Panc1 (cell line): ENCODE results near the gene OR52E6. TPM values are rescaled to one million over a fixed set of nuclear protein-coding genes. Genes with fewer than 3 reads are reported as not detected.

Source experiments
- ATAC-seq: fragments of 200-7000 bp; cut with Tn5 transposase; 2 replicates; pipeline ENCODE4 v1.9.1; 2020; ENCODE audit warnings: mild to moderate bottlenecking, moderate library complexity
- BruUV-seq: library from RNA; stranded (reverse); fragments of 400-500 nt; replicated peaks from 2 replicates; lab custom pipeline; 2021; lab: Mats Ljungman, UMichigan
- CTCF ChIA-PET: fragments of 300-600 bp; sonication (Branson Sonifier 250); formaldehyde crosslinking; loops from one replicate; lab custom pipeline; 2022; ENCODE audit warnings: antibody characterized with exemption; lab: Charles Lee
- POLR2A ChIA-PET: fragments of 300-600 bp; sonication (Branson Sonifier 250); formaldehyde crosslinking; loops from one replicate; lab custom pipeline; 2022; ENCODE audit warnings: antibody characterized with exemption; lab: Charles Lee
- DNase-seq: peaks from one replicate; pipeline ENCODE4 v3.0.0-alpha.2; 2010; ENCODE audit warnings: low read depth, low spot score
- H3K27ac ChIP-seq: 2 replicates; pipeline ENCODE4 v1.5.1; 2011; ENCODE audit warnings: mild to moderate bottlenecking, low read length, inconsistent platforms
- H3K27me3 ChIP-seq: fragments of 200-500 bp; sonication (Bioruptor generic); 2 replicates; pipeline ENCODE4 v1.6.0; 2014; ENCODE audit warnings: low read length, inconsistent platforms; ENCODE audit not compliant: control insufficient read depth, insufficient read depth
- H3K36me3 ChIP-seq: fragments of 200-500 bp; sonication (Bioruptor generic); 2 replicates; pipeline ENCODE4 v1.5.1; 2014; ENCODE audit warnings: inconsistent platforms, mild to moderate bottlenecking, low read length, moderate library complexity; ENCODE audit not compliant: control insufficient read depth, insufficient read depth
- H3K4me1 ChIP-seq: 2 replicates; pipeline ENCODE4 v1.5.1; 2011; ENCODE audit warnings: inconsistent platforms, mild to moderate bottlenecking, low read length, moderate library complexity; ENCODE audit not compliant: control insufficient read depth, insufficient read depth
- H3K4me3 ChIP-seq, 2 experiments: 2 replicates each; pipeline ENCODE4 v1.5.1; 2011 to 2012; ENCODE audit warnings: low read depth in 2 of 2, low read length in 2 of 2, mild to moderate bottlenecking in 2 of 2, inconsistent platforms in 1 of 2, moderate library complexity in 1 of 2
- H3K9me3 ChIP-seq: fragments of 200-500 bp; sonication (Bioruptor generic); 2 replicates; pipeline ENCODE4 v1.5.1; 2014; ENCODE audit warnings: low read depth, mild to moderate bottlenecking, inconsistent platforms, low read length, moderate library complexity; ENCODE audit not compliant: control insufficient read depth, insufficient read depth
- CTCF ChIP-seq: fragments of 450-650 bp; IDR thresholded peaks from 2 replicates; pipeline ENCODE4 v1.5.1; 2017; ENCODE audit warnings: mild to moderate bottlenecking
- POLR2AphosphoS5 ChIP-seq: IDR thresholded peaks from 2 replicates; pipeline ENCODE4 v1.6.1; 2012; ENCODE audit warnings: mild to moderate bottlenecking, low read depth, low read length, moderate library complexity
- SIN3A ChIP-seq: IDR thresholded peaks from 2 replicates; pipeline ENCODE4 v1.6.1; 2012; ENCODE audit warnings: low read depth, mild to moderate bottlenecking, low read length, moderate library complexity, borderline replicate concordance; ENCODE audit not compliant: insufficient read depth
- TCF7L2 ChIP-seq: IDR thresholded peaks from 2 replicates; pipeline ENCODE4 v1.6.1; 2011; ENCODE audit warnings: mild to moderate bottlenecking, low read depth, low read length, inconsistent platforms
- in situ Hi-C: cut with HindIII; loops from 2 replicates; pipeline ENCODE4 v1.10.0; 2016; ENCODE audit warnings: low sequenced_read_pairs, low pct_unique_long_range_greater_than_20kb
- intact Hi-C: fragments of 100-400 bp; cut with micrococcal nuclease; formaldehyde crosslinking; loops from one replicate; pipeline ENCODE4 v1.10.0; 2022; ENCODE audit not compliant: unreplicated experiment
- total RNA-seq: library from RNA; stranded (reverse); gene quantifications from one replicate; pipeline ENCODE4 v1.2.1, GENCODE V29; 2021; ENCODE audit not compliant: unreplicated experiment
- TF ChIP-seq, protein P1 (sequence below), 2 experiments: IDR thresholded peaks; 2 replicates each; pipeline ENCODE4 v1.6.1; 2011 to 2012; ENCODE audit warnings: low read depth in 2 of 2, control low read depth in 1 of 2, low read length in 1 of 2, mild to moderate bottlenecking in 1 of 2, moderate library complexity in 1 of 2; ENCODE audit not compliant: insufficient read depth in 1 of 2

The OR52E6 gene
- total RNA-seq, 1 experiment from 2014 or later, result not detected

DNA sequence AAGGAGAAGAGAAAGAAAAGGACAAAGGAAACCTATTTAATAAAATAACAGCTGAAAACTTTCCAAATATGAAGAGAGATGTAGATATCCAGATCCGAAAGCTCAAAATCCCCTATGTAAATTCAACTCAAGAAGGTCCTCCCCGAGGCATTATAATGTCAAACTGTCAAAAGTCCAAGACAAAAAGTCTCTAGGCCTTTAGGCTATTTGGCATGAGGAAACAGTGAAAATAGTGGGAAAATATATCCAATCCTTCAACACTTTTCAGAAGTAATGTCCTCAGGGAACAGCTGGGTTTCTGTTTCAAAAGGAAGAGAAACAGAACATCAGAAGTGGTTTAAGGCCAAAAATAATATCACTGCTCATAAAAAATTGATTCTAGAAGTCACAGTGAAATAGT, 36.9 kb upstream of the OR52E6 start:
- ATAC-seq (no peak), DNase-seq (no peak)
- H3K36me3 ChIP-seq, result no peaks in the 10 kb centered on the region
- ChIA-PET CTCF (interaction anchor here (1.1 kb wide), 1 partner anchor 12 kb away, joined by 4 read pairs; no protein-coding TSS in a partner anchor), POLR2A (no interaction called here)
- H3K27me3 ChIP-seq, result peaks cover 2% of the 10 kb centered on the region
- H3K4me3 ChIP-seq, result no peak overlapping the region
- in situ Hi-C loops, result no loop called here
- no peak for TF ChIP-seq TCF7L2
- TF ChIP-seq CTCF, result no peak
- TF ChIP-seq, protein P1, sequence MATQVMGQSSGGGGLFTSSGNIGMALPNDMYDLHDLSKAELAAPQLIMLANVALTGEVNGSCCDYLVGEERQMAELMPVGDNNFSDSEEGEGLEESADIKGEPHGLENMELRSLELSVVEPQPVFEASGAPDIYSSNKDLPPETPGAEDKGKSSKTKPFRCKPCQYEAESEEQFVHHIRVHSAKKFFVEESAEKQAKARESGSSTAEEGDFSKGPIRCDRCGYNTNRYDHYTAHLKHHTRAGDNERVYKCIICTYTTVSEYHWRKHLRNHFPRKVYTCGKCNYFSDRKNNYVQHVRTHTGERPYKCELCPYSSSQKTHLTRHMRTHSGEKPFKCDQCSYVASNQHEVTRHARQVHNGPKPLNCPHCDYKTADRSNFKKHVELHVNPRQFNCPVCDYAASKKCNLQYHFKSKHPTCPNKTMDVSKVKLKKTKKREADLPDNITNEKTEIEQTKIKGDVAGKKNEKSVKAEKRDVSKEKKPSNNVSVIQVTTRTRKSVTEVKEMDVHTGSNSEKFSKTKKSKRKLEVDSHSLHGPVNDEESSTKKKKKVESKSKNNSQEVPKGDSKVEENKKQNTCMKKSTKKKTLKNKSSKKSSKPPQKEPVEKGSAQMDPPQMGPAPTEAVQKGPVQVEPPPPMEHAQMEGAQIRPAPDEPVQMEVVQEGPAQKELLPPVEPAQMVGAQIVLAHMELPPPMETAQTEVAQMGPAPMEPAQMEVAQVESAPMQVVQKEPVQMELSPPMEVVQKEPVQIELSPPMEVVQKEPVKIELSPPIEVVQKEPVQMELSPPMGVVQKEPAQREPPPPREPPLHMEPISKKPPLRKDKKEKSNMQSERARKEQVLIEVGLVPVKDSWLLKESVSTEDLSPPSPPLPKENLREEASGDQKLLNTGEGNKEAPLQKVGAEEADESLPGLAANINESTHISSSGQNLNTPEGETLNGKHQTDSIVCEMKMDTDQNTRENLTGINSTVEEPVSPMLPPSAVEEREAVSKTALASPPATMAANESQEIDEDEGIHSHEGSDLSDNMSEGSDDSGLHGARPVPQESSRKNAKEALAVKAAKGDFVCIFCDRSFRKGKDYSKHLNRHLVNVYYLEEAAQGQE (IDR thresholded peaks at IDR 0.05; ENCODE audit: insufficient read depth in 1 of 2, low read depth in 2 of 2, low read length in 1 of 2), result no peak
- TF ChIP-seq SIN3A, result no peak
- no peak for TF ChIP-seq POLR2AphosphoS5
- no peaks in the 10 kb centered on the region for H3K4me1 ChIP-seq
- H3K27ac ChIP-seq, result no peak overlapping the region
- no peaks in the 10 kb centered on the region; the same call in 1 of the 2 replicates for H3K9me3 ChIP-seq
- intact Hi-C loops, result no loop called here
- no TSS peak for BruUV-seq

GRCh38 chr11:5865826-5866225, 24.1 kb upstream of the OR52E6 start:
- intact Hi-C loops (no loop called here), in situ Hi-C loops (no loop called here)
- CTCF ChIA-PET, result no interaction called here
- DNase-seq, result no peak
- H3K9me3 ChIP-seq, result no peaks in the 10 kb centered on the region
- H3K36me3 ChIP-seq, result no peaks in the 10 kb centered on the region
- ATAC-seq, result no peak
- BruUV-seq, result no TSS peak
- no peaks in the 10 kb centered on the region for H3K27me3 ChIP-seq
- H3K4me3 ChIP-seq, result no peak overlapping the region
- POLR2A ChIA-PET, result no interaction called here
- TF ChIP-seq TCF7L2, result no peak
- TF ChIP-seq, protein P1 (IDR thresholded peaks at IDR 0.05; ENCODE audit: insufficient read depth in 1 of 2, low read depth in 2 of 2, low read length in 1 of 2), result no peak
- no peak overlapping the region for H3K27ac ChIP-seq
- no peaks in the 10 kb centered on the region for H3K4me1 ChIP-seq
